Inferior parietal cortex (tissue), 1 donor: Measurements from ENCODE around the gene PDZD2.
"Not testable (repeated sequence)": the region's sequence is repeated elsewhere in the genome, so short reads cannot be mapped to it uniquely, and the experiment has no call there.

ENCODE experiments used
- DNase-seq: peaks from one replicate; pipeline ENCODE4 v3.0.0-alpha.2; 2016; ENCODE audit errors: extremely low spot score

The PDZD2 gene

DNA sequence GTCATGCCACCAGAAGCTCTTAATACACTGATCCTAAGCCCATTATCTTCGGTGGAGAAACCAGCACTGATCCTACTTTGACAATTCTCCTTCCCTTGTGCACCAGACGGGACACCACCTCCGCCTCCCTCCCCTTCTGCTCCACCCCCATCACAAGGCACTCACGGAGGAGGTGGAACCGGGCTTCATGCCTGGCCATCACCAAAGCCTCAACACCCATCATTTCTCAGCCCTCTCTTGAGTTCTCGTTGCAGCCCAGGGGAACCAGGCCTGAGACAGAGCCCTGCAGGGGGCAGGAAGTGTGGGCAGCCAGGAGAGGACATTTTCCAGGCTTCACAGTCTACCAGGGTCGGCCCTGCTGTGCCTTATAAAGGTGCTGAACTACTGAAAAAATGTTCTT lies 374.7 kb downstream of the PDZD2 start:
- DNase-seq = no peak

DNA sequence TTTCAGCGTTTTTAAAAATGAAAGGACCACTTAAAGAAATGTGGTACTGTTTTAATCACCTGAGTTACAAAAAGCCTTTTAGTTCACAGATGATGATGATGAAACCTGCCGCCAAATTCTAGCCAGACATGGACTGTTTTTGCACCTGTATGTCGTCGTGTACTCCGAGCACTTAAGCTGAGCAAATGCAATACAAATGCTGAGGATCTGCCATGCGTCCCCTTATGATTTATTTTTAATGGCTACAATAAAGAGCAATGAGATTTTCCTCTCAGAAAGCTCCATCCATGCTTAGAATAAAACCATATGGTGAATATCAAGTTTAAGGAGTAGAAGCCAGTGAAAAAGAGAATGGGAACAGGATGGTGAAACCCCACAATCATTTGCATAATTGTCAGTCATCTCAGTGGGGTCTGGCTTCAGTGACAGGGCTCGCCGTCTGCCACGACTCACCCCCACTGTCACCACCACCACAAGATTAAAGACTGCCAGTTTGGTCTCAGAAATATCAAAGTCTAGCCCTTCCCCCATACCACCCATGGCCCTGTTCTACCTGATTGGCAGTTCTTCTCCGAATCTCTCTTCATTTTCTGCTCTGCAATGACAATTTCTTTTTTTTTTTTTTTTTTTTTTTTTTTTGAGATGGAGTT lies 375.3 kb downstream of the PDZD2 start:
- no peak for DNase-seq

DNA sequence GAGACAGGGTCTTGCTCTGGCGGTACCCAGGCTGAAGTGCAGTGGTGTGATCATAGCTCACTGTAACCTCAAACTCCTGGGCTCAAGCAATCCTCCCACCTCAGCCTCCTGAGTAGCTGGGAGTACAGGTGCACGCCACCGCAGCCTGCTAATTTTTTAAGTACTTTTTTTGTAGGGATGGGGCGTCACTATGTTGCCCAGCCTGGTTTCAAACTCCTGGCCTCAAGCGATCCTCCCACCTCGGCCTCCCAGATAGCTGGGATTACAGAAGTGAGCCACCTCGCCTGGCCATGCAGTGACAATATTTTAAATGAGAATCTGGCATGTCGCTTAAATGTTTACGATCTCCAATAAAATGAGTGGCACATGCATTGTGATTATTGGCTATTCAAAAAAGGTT lies 376.3 kb downstream of the PDZD2 start:
- DNase-seq = not testable (repeated sequence)

GRCh38 chr5:32017692-32018367 lies 378.9 kb downstream of the PDZD2 start:
- no peak for DNase-seq

DNA sequence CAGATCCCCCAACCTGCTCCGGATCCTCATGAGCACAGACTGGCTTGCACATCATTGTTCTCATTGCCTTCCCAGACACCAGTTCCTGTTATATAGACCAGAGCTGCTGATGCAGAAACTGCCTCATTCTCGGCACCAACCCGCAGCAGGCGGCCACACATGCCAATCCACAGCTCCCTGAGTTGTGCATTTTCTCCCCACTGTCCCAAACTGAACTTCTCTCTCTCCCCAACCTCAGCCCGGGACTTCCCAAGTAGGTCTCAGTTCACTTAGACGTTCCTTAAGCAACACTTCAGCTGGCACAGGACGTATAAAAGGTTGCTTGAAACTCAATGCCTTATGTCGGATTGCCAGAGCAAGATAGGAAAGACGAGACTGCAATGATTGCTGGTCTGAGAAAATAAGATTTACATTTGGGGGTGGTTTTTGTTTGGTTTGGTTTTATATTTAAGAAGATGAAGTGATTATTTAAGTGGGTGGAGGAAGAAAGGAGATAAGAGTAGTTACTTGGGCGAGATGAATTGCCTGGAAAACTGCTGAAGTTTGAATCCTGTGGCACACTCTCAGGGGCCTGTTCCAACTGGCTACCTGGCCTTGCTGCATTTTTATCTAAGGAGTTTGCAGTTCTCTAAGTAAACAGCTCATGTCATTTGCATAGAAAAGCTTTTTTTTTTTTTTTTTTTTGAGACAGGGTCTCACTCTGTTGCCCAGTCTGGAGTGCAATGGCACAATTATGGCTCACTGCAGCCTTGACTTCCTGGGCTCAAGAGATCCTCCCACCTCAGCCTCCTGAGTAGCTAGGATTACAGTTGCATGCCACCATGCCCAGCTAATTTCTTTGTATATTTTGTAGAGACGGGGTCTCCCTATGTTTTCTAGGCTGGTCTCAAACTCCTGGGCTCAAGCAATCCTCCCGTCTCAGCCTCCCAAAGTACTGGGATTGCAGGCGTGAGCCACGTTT lies 379.8 kb downstream of the PDZD2 start:
- no peak for DNase-seq

DNA sequence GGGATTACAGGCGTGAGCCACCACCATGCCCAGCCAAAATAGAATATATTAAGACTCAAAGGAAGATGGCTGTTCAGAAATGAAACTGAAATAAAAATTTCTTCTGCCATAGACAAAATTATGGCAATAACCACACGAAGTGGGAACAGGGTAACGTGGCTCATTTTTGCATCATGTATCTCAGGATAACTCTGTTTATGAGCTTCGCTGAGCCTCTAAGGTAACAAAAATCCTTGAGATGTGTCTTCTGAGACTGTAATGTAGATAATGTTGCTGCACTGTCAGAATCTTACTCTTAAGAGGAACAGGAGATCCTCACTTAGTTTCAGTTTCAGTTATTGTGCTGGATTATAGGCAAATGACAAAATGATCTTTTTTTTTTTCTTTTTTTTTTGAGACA lies 381.3 kb downstream of the PDZD2 start:
- no peak for DNase-seq

GRCh38 chr5:32020946-32021345 lies 382.0 kb downstream of the PDZD2 start:
- DNase-seq = no peak

- no peak for DNase-seq
Observed at GRCh38 chr5:32021771-32022170, 382.8 kb downstream of the PDZD2 start.

DNA sequence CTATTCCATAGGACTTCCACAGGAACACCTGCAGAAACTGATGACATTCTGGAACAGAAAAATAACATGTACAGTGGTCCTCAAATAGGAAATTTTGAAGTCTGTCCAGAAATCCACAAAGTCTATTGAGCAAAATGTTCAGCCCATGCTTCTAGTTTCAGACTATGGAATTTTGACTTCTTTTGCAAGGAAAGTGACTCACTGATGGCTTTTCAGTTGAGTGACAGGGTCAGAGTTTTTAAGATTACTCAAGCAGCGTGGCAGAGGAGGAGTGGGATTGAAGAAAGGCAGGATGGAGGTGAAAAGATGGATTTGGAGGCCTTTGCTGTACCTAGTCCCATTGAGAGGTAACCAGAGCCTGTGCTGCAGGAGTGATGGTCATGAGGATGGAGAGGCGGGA lies 383.7 kb downstream of the PDZD2 start:
- no peak for DNase-seq

GRCh38 chr5:32023816-32024215 lies 384.9 kb downstream of the PDZD2 start:
- DNase-seq = no peak

DNA sequence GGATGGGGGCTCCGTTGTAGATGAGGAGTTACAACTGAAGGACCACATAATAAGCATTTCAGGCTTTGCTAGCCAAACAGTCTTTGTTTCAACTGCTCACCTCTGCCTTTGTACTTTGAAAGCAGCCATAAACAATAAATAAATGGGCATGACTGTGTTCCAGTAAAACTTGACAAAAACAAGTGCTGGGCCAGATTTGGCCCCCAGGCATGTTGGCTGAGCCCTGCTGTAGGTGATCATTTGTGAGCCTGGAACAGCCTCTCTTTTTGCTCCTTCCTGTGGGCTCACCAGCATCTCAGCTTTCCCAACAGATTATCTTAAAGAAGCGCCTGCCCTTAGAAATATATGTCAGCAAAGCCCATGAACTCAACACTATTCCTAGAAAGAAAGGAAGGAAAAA lies 385.8 kb downstream of the PDZD2 start:
- no peak for DNase-seq

DNA sequence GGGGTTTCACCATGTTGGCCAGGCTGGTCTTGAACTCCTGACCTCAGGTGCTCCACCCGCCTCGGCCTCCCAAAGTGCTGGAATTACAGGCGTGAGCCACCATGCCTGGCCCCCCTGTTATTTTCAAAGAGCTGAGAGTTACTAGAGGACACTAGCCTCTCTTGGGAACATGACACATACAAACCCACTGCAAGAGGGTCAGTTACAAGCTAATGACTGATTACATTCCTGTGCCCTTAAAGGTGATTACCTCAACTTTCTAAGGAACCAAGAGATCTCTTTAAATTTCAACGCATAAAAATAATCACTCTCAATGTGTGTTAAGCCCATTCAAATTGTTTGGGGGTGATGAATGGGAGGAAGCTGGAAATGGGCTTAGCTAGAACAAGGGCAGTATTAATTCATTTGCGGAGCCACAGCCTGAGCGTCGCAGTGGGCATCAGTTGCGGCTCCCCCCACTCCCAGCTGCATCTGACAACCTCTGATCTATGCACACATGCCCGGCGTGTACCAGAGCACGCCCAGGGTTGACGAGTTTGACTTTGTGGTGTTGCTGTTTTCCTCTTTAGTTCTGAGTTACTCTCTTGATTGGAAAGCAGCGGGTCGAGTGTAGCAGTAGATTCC lies 388.3 kb downstream of the PDZD2 start:
- no peak for DNase-seq

DNA sequence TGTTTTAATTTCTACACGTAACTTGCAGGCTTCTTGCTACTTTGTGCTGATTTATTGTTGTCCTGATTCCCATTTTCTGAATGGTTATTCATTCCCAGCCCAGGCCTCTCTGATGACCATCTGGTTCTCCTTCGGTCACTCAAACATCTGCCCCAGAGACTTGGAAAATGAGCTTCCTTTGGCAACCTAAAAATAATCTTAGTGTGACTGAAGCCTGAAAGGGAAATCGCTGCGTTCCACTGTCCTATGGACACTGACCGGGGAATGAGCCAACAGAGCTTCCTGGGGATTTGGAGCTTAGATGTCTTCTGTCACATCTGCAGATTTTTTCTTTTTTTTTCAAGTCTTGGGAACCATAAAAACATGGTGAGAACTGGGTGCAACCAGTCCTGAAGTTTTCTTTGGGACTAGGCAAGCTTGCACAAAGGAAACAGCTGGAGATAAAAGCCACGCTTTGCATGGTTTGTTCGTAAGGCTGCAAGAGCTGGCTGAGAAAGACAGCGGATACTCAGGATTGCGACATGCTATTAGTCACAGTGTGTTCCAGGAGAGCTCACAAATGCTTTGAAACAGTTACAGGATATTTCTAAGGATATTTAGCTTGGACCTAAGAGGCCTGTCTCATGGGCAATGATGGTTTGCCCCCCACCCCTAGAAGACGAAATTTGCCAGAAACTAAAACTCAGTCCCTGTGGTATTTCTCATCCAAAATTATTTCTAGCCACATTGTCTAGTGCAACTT lies 389.0 kb downstream of the PDZD2 start:
- DNase-seq = peak; percentile 57

- DNase-seq = no peak
Observed at GRCh38 chr5:32029261-32029660, 390.3 kb downstream of the PDZD2 start.

GRCh38 chr5:32029781-32030180 lies 390.9 kb downstream of the PDZD2 start:
- no peak for DNase-seq

DNA sequence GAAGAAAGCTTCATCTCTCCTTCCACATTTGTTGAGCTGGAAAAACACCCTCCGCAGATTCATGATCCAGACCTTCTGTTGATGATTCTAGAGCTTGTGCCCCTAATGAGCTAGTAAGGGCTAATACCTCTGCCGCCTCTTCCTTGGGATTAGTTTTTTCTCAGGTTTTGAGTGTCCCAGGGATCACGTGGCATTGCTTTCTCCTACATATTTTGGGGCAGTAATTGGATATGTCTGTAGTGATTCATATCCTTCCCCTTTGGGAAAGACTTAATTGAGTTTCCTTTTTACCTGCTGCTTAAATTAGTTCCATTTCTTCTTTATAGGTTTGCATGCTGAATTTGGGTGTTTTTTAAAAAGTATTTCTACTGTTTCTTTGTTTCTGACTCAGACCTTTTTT lies 391.3 kb downstream of the PDZD2 start:
- DNase-seq = no peak

DNA sequence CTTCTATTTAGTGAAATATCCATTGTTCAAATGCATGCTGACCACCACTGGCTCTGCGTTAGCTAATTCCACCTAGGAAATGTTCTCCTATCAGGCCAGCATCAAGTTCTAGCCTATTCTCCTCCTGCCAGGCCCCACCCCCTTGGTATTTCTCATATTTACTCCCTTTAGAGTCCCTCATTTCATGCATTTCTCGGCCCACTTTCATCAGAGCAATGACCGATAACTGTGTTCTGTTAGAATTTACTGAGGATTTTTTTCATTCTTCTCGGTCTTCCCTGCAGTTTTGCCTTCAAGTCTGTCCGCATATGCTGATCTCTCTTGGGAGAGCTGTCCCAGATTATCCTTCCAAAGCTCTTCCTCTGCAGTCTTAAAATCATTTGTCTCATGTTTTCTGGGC lies 391.8 kb downstream of the PDZD2 start:
- no peak for DNase-seq

- no peak for DNase-seq
Observed at GRCh38 chr5:32031089-32031488, 392.2 kb downstream of the PDZD2 start.

DNA sequence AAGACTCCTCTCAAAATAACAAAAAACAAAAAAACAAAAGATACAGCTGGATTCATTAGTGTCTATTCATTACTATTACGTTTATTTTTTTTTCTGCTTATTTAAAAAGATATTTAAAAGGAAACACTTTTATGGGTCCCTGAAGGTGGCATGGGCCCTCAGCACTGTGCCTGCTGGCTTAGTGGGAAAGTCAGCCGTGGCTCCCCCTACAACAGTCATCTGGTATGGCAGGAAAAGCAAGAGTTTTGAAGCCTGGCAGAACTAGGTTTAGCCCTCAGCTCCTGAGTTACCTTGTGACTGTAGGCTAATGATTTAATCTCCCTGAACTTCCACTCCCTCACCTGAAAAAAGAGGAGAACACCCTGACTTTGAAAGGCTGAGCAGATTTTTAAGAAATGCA lies 399.6 kb downstream of the PDZD2 start:
- no peak for DNase-seq

- DNase-seq = not testable (repeated sequence)
Observed at GRCh38 chr5:32039133-32039532, 400.2 kb downstream of the PDZD2 start.

DNA sequence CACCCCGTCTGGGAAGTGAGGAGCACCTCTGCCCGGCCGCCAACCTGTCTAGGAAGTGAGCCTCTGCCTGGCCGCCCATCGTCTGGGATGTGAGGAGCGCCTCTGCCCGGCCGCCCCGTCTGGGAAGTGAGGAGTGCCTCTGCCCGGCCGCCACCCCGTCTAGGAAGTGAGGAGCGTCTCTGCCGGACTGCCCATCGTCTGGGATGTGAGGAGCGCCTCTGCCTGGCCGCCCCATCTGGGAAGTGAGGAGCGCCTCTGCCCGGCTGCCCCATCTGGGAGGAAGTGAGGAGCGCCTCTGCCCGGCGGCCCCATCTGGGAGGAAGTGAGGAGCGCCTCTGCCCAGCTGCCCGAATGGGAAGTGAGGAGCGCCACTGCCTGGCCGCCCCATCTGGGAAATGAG lies 400.7 kb downstream of the PDZD2 start:
- DNase-seq = not testable (repeated sequence)
